B cell (primary cell): ENCODE measurements around the gene BHLHE40. TPM values are rescaled to one million over a fixed set of nuclear protein-coding genes. Genes with fewer than 3 reads are reported as not detected.
A peak's percentile ranks its signal among the peaks of the same experiment; 100 is the strongest.
"Not testable (repeated sequence)": the region's sequence is repeated elsewhere in the genome, so short reads cannot be mapped to it uniquely, and the experiment has no call there.

Source experiments
- ATAC-seq: fragments of 200-7000 bp; cut with Tn5 transposase; one replicate; pipeline ENCODE4 v1.10.0; 2021; ENCODE audit warnings: low read depth, mild to moderate bottlenecking, moderate number of reproducible peaks, moderate library complexity
- CTCF ChIA-PET: fragments of 350-600 bp; sonication (Branson Sonifier 250); formaldehyde crosslinking; loops from one replicate; lab custom pipeline; 2021; ENCODE audit warnings: antibody characterized with exemption, inconsistent platforms; lab: Charles Lee
- POLR2A ChIA-PET: fragments of 350-600 bp; sonication (Branson Sonifier 250); formaldehyde crosslinking; loops from one replicate; lab custom pipeline; 2021; ENCODE audit warnings: antibody characterized with exemption; lab: Charles Lee
- DNase-seq: peaks from one replicate; pipeline ENCODE4 v3.0.0; 2013
- H2AFZ ChIP-seq: 2 replicates; pipeline ENCODE4 v1.6.1; 2012; ENCODE audit warnings: mild to moderate bottlenecking, low read depth, low read length; ENCODE audit not compliant: insufficient read depth, poor library complexity, severe bottlenecking
- H3K27ac ChIP-seq, 2 donors: 1 replicate in 1 of 2; 2 replicates in 1 of 2; pipeline ENCODE4 v1.5.1; 2012 to 2013; ENCODE audit warnings: low read length in 2 of 2, mild to moderate bottlenecking in 2 of 2, moderate library complexity in 1 of 2
- H3K27me3 ChIP-seq, 4 experiments: fragments of 200-600 bp in 1 of 4; sonication (generic) in 1 of 4; replicated peaks in 1 of 4; 1 replicate in 2 of 4; 2 replicates in 2 of 4; pipeline versions ENCODE4 v1.6.1 to v1.7.0; 2013 to 2016; ENCODE audit warnings: low read length in 3 of 4, mild to moderate bottlenecking in 2 of 4, mixed read lengths in 1 of 4, moderate library complexity in 1 of 4; ENCODE audit not compliant: insufficient read depth in 4 of 4, control insufficient read depth in 3 of 4; ENCODE audit errors: control extremely low read depth in 1 of 4
- H3K36me3 ChIP-seq, 2 experiments: replicated peaks in 1 of 2; 1 replicate in 1 of 2; 2 replicates in 1 of 2; pipeline versions ENCODE4 v1.6.1 to v1.7.1; 2013; ENCODE audit warnings: low read length in 1 of 2; ENCODE audit not compliant: insufficient read depth in 2 of 2, control insufficient read depth in 1 of 2; ENCODE audit errors: control extremely low read depth in 1 of 2, extremely low read depth in 1 of 2
- H3K4me1 ChIP-seq, 2 donors: fragments of 200-600 bp in 1 of 2; sonication (generic) in 1 of 2; 1 replicate in 1 of 2; 2 replicates in 1 of 2; pipeline versions ENCODE4 v1.5.1 to v1.6.1; 2013 to 2017; ENCODE audit warnings: low read length in 2 of 2; ENCODE audit not compliant: control insufficient read depth in 2 of 2, insufficient read depth in 2 of 2
- H3K4me2 ChIP-seq: replicated peaks from 2 replicates; pipeline ENCODE3; 2012; ENCODE audit warnings: mild to moderate bottlenecking, low read depth, low read length; ENCODE audit not compliant: poor library complexity, severe bottlenecking
- H3K4me3 ChIP-seq, 5 experiments: fragments of 200-600 bp in 1 of 5; sonication (generic) in 1 of 5; 1 replicate in 3 of 5; 2 replicates in 2 of 5; pipeline versions ENCODE4 v1.5.1 to v1.7.0; 2011 to 2016; ENCODE audit warnings: low read length in 4 of 5, mild to moderate bottlenecking in 4 of 5, low read depth in 2 of 5, control low read depth in 1 of 5, moderate library complexity in 1 of 5; ENCODE audit not compliant: insufficient read depth in 1 of 5; ENCODE audit errors: control extremely low read depth in 1 of 5, extremely low read depth in 1 of 5
- H3K79me2 ChIP-seq: fragments of 200-600 bp; sonication (generic); one replicate; pipeline ENCODE4 v1.6.0; 2016; ENCODE audit warnings: low read length; ENCODE audit not compliant: control insufficient read depth, insufficient read depth
- H3K9ac ChIP-seq: fragments of 200-600 bp; sonication (generic); 2 replicates; pipeline ENCODE4 v1.6.1; 2017; ENCODE audit warnings: mild to moderate bottlenecking, low read length, moderate library complexity
- H3K9me3 ChIP-seq, 3 donors: one replicate each; pipeline versions ENCODE4 v1.6.1 to v1.7.1; 2013; ENCODE audit warnings: low read length in 2 of 3; ENCODE audit not compliant: control insufficient read depth in 2 of 3, insufficient read depth in 1 of 3; ENCODE audit errors: control extremely low read depth in 1 of 3
- H4K20me1 ChIP-seq: 2 replicates; pipeline ENCODE4 v1.6.0; 2012; ENCODE audit warnings: mild to moderate bottlenecking, low read length; ENCODE audit not compliant: insufficient read depth, control insufficient read depth, poor library complexity, severe bottlenecking
- H3K27ac Mint-ChIP-seq: one replicate; pipeline ENCODE4 v1.8.0; 2021; ENCODE audit warnings: mixed read lengths
- H3K27me3 Mint-ChIP-seq: one replicate; pipeline ENCODE4 v1.8.0; 2021; ENCODE audit warnings: mixed read lengths
- H3K4me1 Mint-ChIP-seq: one replicate; pipeline ENCODE4 v1.8.0; 2021; ENCODE audit warnings: mixed read lengths
- H3K4me3 Mint-ChIP-seq: one replicate; pipeline ENCODE4 v1.8.0; 2021; ENCODE audit warnings: mixed read lengths
- H3K9me3 Mint-ChIP-seq: one replicate; pipeline ENCODE4 v1.8.0; 2022; ENCODE audit warnings: mixed read lengths; ENCODE audit not compliant: insufficient read depth
- EZH2 ChIP-seq: IDR thresholded peaks from 2 replicates; pipeline ENCODE4 v1.6.1; 2012; ENCODE audit warnings: borderline replicate concordance, low read depth, mild to moderate bottlenecking, moderate library complexity, low read length; ENCODE audit not compliant: insufficient read depth, poor library complexity, severe bottlenecking
- WGBS: methylation state at CpG from one replicate; pipeline ENCODE4 v1.1.5; 2013; ENCODE audit warnings: missing lambda C conversion rate; ENCODE audit not compliant: insufficient coverage; 5-methylcytosine and 5-hydroxymethylcytosine counted together
- intact Hi-C: fragments of 100-400 bp; cut with micrococcal nuclease; formaldehyde crosslinking; loops from one replicate; pipeline ENCODE4 v1.10.0; 2022
- polyA plus RNA-seq: library from polyadenylated mRNA; depleted of rRNA; stranded (reverse); fragments of >200 nt; gene quantifications from 2 replicates; pipeline ENCODE4 v1.2.3, GENCODE V29; 2012
- total RNA-seq, 2 donors: library from RNA; stranded (reverse); fragments of 120-200 nt in 1 of 2; gene quantifications; 1 replicate in 1 of 2; 2 replicates in 1 of 2; pipeline versions ENCODE4 v1.2.3 to v1.2.4, GENCODE V29; 2013 to 2022
- TF ChIP-seq, protein P1 (sequence below): fragments of 200-600 bp; IDR thresholded peaks from one replicate; pipeline ENCODE4 v1.8.0; 2022; ENCODE audit warnings: antibody characterized with exemption, mild to moderate bottlenecking

The BHLHE40 gene
- total and polyA plus RNA-seq, 2 donors (not counting 1 experiment from before 2014, with no cell fraction given): 26.2 to 53.8 TPM

DNA sequence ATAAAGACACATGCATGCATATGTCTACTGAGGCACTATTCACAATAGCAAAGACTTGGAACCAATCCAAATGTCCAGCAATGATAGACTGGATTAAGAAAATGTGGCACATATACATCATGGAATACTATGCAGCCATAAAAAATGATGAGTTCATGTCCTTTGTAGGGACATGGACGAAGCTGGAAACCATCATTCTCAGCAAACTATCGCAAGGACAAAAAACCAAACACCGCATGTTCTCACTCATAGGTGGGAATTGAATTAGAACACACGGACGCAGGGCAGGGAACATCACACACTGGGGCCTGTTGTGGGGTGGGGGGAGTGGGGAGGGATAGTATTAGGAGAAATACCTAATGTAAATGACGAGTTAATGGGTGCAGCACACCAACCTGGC is 7.8 kb upstream of the BHLHE40 start:
- POLR2A ChIA-PET, H4K20me1 ChIP-seq, H3K79me2 ChIP-seq, H3K27me3 ChIP-seq, H3K9me3 Mint-ChIP-seq, H3K36me3 ChIP-seq, H3K9me3 ChIP-seq, H3K4me3 ChIP-seq, H3K27ac Mint-ChIP-seq, H3K4me2 ChIP-seq, H3K9ac ChIP-seq, H2AFZ ChIP-seq, H3K27ac ChIP-seq, DNase-seq, H3K27me3 Mint-ChIP-seq, CTCF ChIA-PET, ATAC-seq: not testable (repeated sequence)
- peaks cover 13 to 22% of the 10 kb centered on the region in 2 donors for H3K4me1 ChIP-seq
- peaks cover 33% of the 10 kb centered on the region for H3K4me1 Mint-ChIP-seq
- WGBS: 100% methylated on average over 2 of the region's 6 CpGs
- intact Hi-C loops: loop anchor here (10.0 kb wide), 1 partner anchor 47 kb away; no protein-coding TSS in a partner anchor
- peak overlapping the region; percentile 23 for H3K4me3 Mint-ChIP-seq

DNA sequence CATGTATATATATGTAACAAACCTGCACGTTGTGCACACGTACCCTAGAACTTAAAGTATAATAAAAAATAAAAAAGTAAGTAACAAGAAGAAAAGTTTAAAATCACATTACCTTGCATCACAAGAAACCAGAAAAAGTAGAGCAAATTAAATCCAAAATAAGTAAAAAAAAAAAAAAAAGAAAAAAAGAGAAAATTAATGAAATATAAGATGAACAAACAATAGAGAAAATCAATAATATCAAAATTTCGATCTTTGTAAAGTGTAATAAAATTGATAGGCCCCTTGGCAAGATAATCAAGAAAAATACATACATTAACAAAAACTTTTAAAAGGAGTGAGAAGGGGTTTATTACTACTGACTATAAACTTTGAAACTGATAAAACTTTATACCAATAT is 7.4 kb upstream of the BHLHE40 start:
- no peak overlapping the region for H3K4me2 ChIP-seq
- H3K9ac ChIP-seq: no peak overlapping the region
- H3K27ac ChIP-seq: no peak overlapping the region
- no peak overlapping the region for H2AFZ ChIP-seq
- WGBS: no CpG with 5 or more reads among the region's 3 CpGs
- TF ChIP-seq EZH2: no peak
- TF ChIP-seq, protein P1, sequence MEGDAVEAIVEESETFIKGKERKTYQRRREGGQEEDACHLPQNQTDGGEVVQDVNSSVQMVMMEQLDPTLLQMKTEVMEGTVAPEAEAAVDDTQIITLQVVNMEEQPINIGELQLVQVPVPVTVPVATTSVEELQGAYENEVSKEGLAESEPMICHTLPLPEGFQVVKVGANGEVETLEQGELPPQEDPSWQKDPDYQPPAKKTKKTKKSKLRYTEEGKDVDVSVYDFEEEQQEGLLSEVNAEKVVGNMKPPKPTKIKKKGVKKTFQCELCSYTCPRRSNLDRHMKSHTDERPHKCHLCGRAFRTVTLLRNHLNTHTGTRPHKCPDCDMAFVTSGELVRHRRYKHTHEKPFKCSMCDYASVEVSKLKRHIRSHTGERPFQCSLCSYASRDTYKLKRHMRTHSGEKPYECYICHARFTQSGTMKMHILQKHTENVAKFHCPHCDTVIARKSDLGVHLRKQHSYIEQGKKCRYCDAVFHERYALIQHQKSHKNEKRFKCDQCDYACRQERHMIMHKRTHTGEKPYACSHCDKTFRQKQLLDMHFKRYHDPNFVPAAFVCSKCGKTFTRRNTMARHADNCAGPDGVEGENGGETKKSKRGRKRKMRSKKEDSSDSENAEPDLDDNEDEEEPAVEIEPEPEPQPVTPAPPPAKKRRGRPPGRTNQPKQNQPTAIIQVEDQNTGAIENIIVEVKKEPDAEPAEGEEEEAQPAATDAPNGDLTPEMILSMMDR: no peak
- H3K36me3 ChIP-seq: no peaks in the 10 kb centered on the region
- H3K79me2 ChIP-seq: no peaks in the 10 kb centered on the region
- peaks cover 17 to 23% of the 10 kb centered on the region in 2 donors for H3K4me1 ChIP-seq
- ATAC-seq: no peak
- intact Hi-C loops: loop anchor here (10.0 kb wide), 1 partner anchor 47 kb away; no protein-coding TSS in a partner anchor
- no peak overlapping the region for H3K4me3 ChIP-seq
- Mint-ChIP-seq H3K9me3 (no peaks in the 10 kb centered on the region), H3K27me3 (no peaks in the 10 kb centered on the region), H3K27ac (no peak overlapping the region), H3K4me1 (peaks cover 34% of the 10 kb centered on the region), H3K4me3 (no peak overlapping the region)
- DNase-seq: no peak
- H3K27me3 ChIP-seq: no peaks in the 10 kb centered on the region
- ChIA-PET CTCF (interaction anchor here (1.0 to 1.2 kb wide), 2 partner anchors 9 to 39 kb away, joined by 3 read pairs; no protein-coding TSS in a partner anchor), POLR2A (interaction anchor here (0.6 kb wide), 1 partner anchor 12 kb away, joined by 3 read pairs; no protein-coding TSS in a partner anchor)
- H3K9me3 ChIP-seq: no peaks in the 10 kb centered on the region
- H4K20me1 ChIP-seq: no peaks in the 10 kb centered on the region
